Renal cortex interstitium (tissue), 15 donors: ENCODE data around the gene MYH3. TPM values are rescaled to one million over a fixed set of nuclear protein-coding genes. Genes with fewer than 3 reads are reported as not detected.
A peak's percentile ranks its signal among the peaks of the same experiment; 100 is the strongest.
"Not testable (repeated sequence)": the region's sequence is repeated elsewhere in the genome, so short reads cannot be mapped to it uniquely, and the experiment has no call there.

Source experiments
- DNase-seq, 11 donors: peaks; one replicate each; pipeline ENCODE4 v3.0.0-alpha.2; 2013; ENCODE audit warnings: low read depth in 9 of 11, low spot score in 4 of 11; ENCODE audit errors: extremely low read depth in 1 of 11
- long read RNA-seq, 16 experiments: transcript quantifications; one replicate each; lab custom pipeline, GENCODE V29; 2026
- polyA plus RNA-seq, 3 donors: library from polyadenylated mRNA; unstranded; fragments of 120-200 nt; gene quantifications; one replicate each; pipeline ENCODE4 v1.2.1, GENCODE V29; 2013; ENCODE audit not compliant: insufficient read length in 3 of 3

Gene MYH3
- 1 to 10 TPM; 3.9 to 7.4 (median 5.6) TPM for polyA plus RNA-seq
- long read RNA-seq, donor 1, partial matches to known transcripts = 0 of 2 reads
- long read RNA-seq, donor 1, other reads (novel, unspliced or antisense) = 0 of 2 reads
- long read RNA-seq, donor 2, partial matches to known transcripts = 0 of 5 reads
- long read RNA-seq, donor 2, other reads (novel, unspliced or antisense) = 0 of 5 reads
- long read RNA-seq, donor 3, partial matches to known transcripts = 0 of 5 reads
- long read RNA-seq, donor 3, other reads (novel, unspliced or antisense) = 0 of 5 reads
- long read RNA-seq, donor 4, full-length matches to known transcripts = 26 of 26 reads
- long read RNA-seq, donor 4, partial matches to known transcripts = 0 of 26 reads
- long read RNA-seq, donor 4, other reads (novel, unspliced or antisense) = 0 of 26 reads
- long read RNA-seq, donor 5 = 0 reads
- long read RNA-seq, donor 6, partial matches to known transcripts = 0 of 5 reads
- long read RNA-seq, donor 6, other reads (novel, unspliced or antisense) = 0 of 5 reads
- long read RNA-seq, donor 7, transcript MYH3-203 (3 exons, 480 nt) = major isoform, 7 of 10 reads
- long read RNA-seq, donor 7, partial matches to known transcripts = 0 of 10 reads
- long read RNA-seq, donor 7, other reads (novel, unspliced or antisense) = 0 of 10 reads
- long read RNA-seq, donor 8 = 0 reads
- long read RNA-seq, donor 9, transcript MYH3-201 (2 exons, 486 nt) = major isoform, 5 of 7 reads
- long read RNA-seq, donor 9, partial matches to known transcripts = 0 of 7 reads
- long read RNA-seq, donor 9, other reads (novel, unspliced or antisense) = 0 of 7 reads
- long read RNA-seq, donor 10, transcript MYH3-201 (2 exons, 486 nt) = minor isoform, 5 of 25 reads
- long read RNA-seq, donor 10, transcript MYH3-203 (3 exons, 480 nt) = major isoform, 20 of 25 reads
- long read RNA-seq, donor 10, partial matches to known transcripts = 0 of 25 reads
- long read RNA-seq, donor 10, other reads (novel, unspliced or antisense) = 0 of 25 reads
- long read RNA-seq, donor 11, transcript MYH3-203 (3 exons, 480 nt) = major isoform, 6 of 7 reads
- long read RNA-seq, donor 11, partial matches to known transcripts = 0 of 7 reads
- long read RNA-seq, donor 11, other reads (novel, unspliced or antisense) = 0 of 7 reads
- long read RNA-seq, donor 12, partial matches to known transcripts = 0 of 5 reads
- long read RNA-seq, donor 12, other reads (novel, unspliced or antisense) = 0 of 5 reads
- long read RNA-seq, donor 13 = 0 reads
- long read RNA-seq, donor 14, partial matches to known transcripts = 0 of 6 reads
- long read RNA-seq, donor 14, other reads (novel, unspliced or antisense) = 0 of 6 reads
- long read RNA-seq, donor 15 = 0 reads
- long read RNA-seq, donor 16, transcript MYH3-203 (3 exons, 480 nt) = major isoform, 11 of 17 reads
- long read RNA-seq, donor 16, transcript MYH3-201 (2 exons, 486 nt) = minor isoform, 6 of 17 reads
- long read RNA-seq, donor 16, partial matches to known transcripts = 0 of 17 reads
- long read RNA-seq, donor 16, other reads (novel, unspliced or antisense) = 0 of 17 reads

DNA sequence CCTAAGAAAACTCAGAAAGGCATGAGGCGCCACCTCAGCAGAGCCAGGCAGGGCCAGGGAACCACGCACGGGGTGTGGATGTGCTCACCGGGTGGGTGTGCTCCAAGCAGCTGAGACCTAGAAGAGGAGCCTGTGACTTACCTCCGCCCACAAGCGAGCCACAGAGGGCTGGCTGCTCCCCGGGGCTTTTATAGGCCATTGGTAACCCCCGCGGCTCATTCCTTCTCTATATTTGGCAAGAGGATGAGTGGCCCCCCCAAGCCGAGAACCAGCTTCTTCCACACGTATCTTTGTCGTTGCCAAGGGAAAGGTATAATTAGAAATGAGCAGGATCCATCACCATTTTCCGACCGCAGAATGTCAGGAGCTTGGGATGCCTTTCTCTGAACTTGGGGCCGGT lies at the start of gene MYH3:
Gene MYH3 (minus strand): TSS at position 162 of the 400 bp plus-strand sequence. CDS start 2,245 bp downstream, outside the sequence.
- DNase-seq = no peak

GRCh38 chr17:10705727-10706126 lies 48.6 kb upstream of the MYH3 start:
- no peak for DNase-seq

- DNase-seq = no peak
These were observed 45.5 kb upstream of the MYH3 start for GRCh38 chr17:10702574-10702973.

- no peak for DNase-seq
These were observed 42.7 kb upstream of the MYH3 start for GRCh38 chr17:10699856-10700255.

GRCh38 chr17:10698096-10698818 lies 41.1 kb upstream of the MYH3 start:
- peak in 4 of 11 donors; percentile 4 to 12 (median 5) for DNase-seq

DNA sequence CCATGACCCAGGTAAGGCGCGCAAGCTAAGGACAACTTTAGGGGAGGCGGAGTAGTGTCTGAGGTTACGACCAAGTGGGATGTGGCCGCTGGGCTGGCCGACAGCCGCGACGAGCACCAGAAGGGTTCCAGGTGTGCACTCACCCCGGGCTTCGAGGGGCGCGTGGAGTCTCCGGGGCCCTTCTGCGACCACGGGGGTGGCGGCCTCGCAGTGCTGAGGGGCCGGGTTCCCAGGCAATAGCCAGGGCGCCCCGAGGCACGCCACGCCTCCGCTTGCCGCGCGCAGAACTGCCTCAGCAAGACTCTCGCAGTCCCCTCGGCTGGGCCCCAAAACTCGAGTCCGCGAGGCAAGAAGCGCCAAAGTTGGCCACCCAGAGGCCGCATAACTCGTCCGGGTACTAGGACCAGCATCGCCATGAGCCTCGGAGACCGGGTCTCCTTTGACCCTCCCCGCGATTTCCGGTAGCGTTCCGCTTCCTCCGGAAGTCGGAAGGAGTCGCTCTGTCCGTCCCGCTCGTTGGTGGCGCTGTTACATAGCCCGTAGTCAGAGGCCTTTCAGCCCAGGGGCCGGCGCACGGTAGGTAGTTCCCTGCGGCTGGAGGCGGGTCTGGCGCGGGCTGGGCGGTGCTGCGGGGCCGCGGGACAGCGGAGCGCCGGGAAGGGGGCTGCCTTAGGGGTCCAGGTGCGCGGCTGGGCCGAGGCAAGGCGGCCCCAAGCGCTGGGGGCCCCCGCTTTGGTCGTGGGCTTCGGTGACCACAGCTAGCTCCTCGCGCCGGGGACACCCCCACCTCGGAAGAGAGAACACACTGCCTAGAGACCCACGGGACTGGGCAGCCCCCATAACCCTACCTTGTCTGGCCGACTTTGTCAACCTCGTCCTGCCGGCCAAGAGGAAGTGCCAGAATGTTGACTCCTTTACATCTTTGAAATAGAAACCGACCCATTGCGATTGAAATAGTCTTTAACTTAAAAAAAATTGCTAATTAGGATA lies 40.3 kb upstream of the MYH3 start, which contains the start of the genes ADPRM and SCO1:
Gene ADPRM (plus strand): TSS at position 503 of the 990 bp plus-strand sequence. CDS start 7,333 bp downstream, outside the sequence.
Gene SCO1 (minus strand): TSS at position 442 of the 990 bp plus-strand sequence. CDS start 26 bp downstream, at position 416.
- DNase-seq = peak; percentile 89 to 95 (median 93)

GRCh38 chr17:10695875-10696407 lies 38.8 kb upstream of the MYH3 start:
- DNase-seq = not testable (repeated sequence)

GRCh38 chr17:10687499-10687898 lies 30.4 kb upstream of the MYH3 start:
- DNase-seq = no peak

DNA sequence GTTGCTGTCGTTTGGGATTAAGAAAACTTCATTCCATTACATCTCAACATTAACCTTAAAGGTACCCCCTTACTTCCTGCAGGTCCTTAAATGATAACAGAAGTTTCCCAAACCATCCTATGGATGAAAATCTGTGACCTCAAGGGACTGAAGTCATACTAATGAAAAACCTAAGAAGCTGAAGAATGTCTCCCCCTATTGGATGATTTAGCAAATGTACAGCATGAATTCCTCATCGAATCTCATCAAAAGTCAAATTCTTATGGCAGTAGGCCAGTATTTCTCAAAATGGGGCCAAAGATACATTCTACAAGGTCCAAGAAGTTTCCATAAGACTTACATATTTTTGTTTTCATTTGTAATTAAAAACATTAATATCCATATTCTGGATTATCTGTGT lies 26.7 kb upstream of the MYH3 start:
- DNase-seq = peak in 2 of 11 donors; percentile 2 to 5

- DNase-seq = peak in 2 of 11 donors; percentile 1 to 5
These were observed 24.8 kb upstream of the MYH3 start for GRCh38 chr17:10681866-10682446.

GRCh38 chr17:10674704-10675103 lies 17.6 kb upstream of the MYH3 start:
- no peak for DNase-seq

DNA sequence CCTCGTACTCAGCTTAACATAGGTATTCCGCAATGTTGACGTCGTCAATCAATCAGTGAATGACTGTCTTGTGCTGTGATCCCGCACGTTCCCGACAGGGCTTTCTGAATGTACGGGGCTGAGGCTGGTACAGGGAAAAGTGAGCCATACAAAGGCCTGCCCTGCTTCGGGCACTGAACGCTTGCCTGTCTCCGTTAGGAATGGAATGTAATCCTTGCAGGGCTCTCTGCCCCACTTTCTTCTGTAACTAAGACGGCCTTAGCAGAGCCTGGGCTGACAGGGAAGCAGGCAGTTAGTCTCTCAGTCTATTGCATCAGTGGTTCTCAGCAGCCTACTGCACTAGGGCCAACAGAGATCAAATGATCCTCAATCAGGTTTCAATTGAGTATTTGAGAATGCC lies 16.2 kb upstream of the MYH3 start:
- no peak for DNase-seq

DNA sequence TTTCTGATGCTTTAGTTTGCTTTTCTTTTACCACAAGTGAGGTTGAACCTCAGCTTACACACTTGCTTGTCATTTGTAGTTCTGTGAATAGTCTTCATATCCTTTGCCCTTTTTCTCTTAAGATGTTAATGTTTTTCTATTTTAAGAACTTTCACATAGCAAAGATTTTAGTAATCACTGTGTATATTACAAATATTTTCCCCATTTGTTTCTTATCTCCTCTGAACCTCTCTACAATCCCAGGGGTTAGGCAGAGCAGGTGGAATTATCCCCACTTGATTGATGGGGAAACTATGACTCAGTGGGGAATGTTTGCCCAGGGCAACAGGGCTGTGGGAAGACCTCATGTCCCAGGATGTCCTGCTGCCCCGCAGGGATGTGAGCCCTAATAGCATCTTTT lies 11.7 kb upstream of the MYH3 start:
- DNase-seq = no peak

GRCh38 chr17:10666906-10667305 lies 9.8 kb upstream of the MYH3 start:
- no peak for DNase-seq

DNA sequence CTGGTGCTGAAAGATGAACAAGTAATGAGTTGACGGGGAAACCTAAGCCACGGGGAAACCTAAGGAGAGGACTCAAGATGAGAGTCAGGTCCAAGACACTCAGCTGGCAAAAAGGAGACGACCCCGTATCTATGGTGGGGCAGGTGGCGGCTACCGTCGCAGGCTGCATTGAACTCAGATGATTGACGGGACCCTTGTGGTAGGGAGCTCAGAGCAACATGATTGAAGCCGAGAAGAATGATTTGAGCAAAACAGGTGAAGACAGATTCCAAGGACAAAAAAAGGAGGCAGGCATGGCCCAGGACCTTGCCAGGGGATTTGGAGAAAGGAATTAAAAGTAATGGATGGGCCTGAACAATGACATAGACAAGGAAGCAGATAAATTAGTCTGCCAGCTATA lies 7.5 kb upstream of the MYH3 start:
- DNase-seq = no peak

DNA sequence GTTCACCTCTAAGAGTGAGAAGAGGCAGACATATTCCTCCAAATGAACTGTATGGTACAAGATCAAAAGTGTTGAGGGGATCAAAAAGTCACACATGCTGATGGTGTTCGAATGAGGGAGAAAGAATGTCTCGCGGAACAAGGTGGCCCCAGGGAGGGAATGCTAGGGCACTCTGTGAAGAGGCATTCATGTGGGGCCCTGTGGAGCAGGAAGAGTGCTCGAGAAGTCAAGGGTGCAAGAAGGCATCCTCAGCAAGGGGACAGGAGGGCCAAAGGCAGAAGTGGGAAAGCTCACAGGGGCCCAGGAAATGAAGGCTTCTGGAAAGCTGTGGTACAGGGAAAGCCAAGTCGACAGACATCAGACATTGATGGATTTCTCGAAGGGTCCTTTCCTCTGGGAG lies 6.1 kb upstream of the MYH3 start:
- no peak for DNase-seq
